AG04449 (cell line): Measurements from ENCODE around the gene THTPA.

Source experiments
- CTCF ChIA-PET: fragments of 350-600 bp; formaldehyde crosslinking; extraction: SDS; loops from one replicate; lab custom pipeline; 2021; ENCODE audit warnings: antibody characterized with exemption; lab: Yijun Ruan, JAX
- POLR2A ChIA-PET: fragments of 400-600, 350-600 bp; formaldehyde crosslinking; extraction: SDS; loops from one replicate; lab custom pipeline; 2020; ENCODE audit warnings: antibody characterized with exemption, inconsistent platforms; lab: Yijun Ruan, JAX
- DNase-seq: peaks from one replicate; pipeline ENCODE4 v3.0.0-alpha.2; 2010; ENCODE audit warnings: low read depth, low spot score
- H3K4me3 ChIP-seq: 2 replicates; pipeline ENCODE4 v1.5.1; 2011; ENCODE audit warnings: low read depth, mild to moderate bottlenecking, control low read depth, low read length
- CTCF ChIP-seq: IDR thresholded peaks from one replicate; pipeline ENCODE4 v1.5.1; 2011; ENCODE audit warnings: mild to moderate bottlenecking, moderate library complexity, low read length, control low read depth, inconsistent platforms; ENCODE audit not compliant: insufficient read depth; ENCODE audit errors: missing control alignments

THTPA gene

DNA sequence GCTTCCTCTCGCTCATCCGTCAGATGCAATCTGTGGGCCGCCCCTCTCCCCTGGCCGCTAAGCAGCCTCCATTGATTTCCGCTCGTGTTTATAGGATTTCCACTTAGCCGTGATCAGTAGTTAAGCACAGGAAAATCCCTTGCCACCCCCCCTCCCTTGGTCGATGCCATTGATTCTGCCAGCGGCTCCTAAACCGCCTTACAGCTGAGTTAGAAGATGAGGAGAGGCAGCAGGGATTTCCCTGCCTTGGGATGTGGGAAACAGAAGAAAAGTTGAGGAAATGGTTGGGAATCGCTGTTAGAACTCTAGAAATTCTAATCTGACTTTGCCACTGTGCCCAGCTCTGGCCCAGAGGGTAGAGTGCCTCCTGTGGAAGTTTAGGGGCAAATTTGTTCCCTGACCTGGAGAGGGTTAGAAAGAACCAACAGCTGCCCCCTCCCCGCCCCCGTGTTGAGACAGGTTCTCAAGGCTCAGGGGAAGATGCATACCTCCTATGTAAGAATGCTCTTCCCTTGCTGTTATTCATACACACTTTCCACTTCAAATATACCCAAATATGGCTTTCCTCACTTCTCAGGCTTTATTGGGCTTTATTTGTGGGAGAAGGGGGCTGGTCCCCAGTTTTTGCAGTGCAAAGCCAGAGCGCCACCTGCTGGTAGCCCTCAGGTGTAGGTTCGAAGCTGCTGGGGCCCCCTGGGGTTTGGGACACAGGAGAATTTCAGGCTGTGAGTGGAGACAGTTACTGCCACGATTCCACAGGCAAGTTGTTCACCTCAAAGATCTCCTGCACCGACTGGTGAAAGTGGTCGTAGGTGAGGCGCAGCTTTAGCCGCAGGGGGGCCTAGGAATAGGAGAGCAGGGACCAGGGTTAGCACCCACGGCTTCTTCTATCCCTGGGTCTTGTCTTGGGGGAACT lies 3.2 kb downstream of the THTPA start:
- DNase-seq = no peak
- ChIA-PET CTCF (interaction anchor here (0.6 to 19.3 kb wide), 33 partner anchors 7 to 296 kb away, joined by 3 to 910 read pairs (median 4); partner anchors contain the start of genes NGDN, PABPN1 and ZFHX2), POLR2A (interaction anchor here (1.7 kb wide), 1 partner anchor 78 kb away, joined by 5 read pairs; no protein-coding TSS in a partner anchor)
- H3K4me3 ChIP-seq = no peak overlapping the region
- TF ChIP-seq CTCF = peak; percentile 93

DNA sequence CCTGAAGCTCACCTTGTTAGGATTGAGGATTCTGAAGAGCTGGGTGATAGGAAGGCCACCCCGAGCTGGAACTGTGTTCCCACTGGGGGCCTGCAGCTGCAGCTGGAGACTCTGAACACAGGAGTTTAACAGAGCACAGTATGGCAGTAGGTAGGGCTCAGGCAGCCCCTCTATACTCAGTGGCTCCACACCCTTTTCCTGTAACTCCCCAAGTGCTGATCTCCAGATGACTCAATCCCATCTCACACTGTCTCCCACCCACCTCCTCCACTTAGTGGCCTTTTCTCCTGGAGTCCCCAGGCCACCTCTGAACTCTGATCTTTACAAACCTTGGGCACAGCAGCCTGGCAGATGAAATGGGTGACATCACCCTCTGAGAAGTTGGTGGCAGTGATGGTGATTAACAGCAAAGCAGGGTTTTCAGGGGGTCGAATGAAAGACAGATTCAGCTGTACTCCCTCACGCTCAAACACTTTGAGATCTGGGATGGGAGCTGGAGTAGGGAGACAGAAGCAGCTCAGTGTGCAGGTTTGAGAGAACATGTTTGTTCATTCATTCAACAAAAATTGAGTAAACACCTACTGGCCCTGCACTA lies 4.0 kb downstream of the THTPA start:
- ChIA-PET CTCF (interaction anchor here (0.6 to 19.3 kb wide), 36 partner anchors 9 to 449 kb away, joined by 3 to 910 read pairs (median 4); partner anchors contain the start of genes NGDN, PABPN1 and ZFHX2), POLR2A (interaction anchor here (1.7 kb wide), 1 partner anchor 79 kb away, joined by 5 read pairs; no protein-coding TSS in a partner anchor)
- no peak overlapping the region for H3K4me3 ChIP-seq
- TF ChIP-seq CTCF = no peak
- no peak for DNase-seq

- no peak for DNase-seq
- ChIA-PET CTCF (interaction anchor here (1.2 to 19.3 kb wide), 13 partner anchors 11 to 349 kb away, joined by 4 to 910 read pairs (median 8); partner anchors contain the start of gene ZFHX2), POLR2A (interaction anchor here (1.0 kb wide), 1 partner anchor 83 kb away, joined by 5 read pairs; no protein-coding TSS in a partner anchor)
- no peak for TF ChIP-seq CTCF
- H3K4me3 ChIP-seq = no peak overlapping the region
Observed at GRCh38 chr14:23561259-23561658, 5.2 kb downstream of the THTPA start.

DNA sequence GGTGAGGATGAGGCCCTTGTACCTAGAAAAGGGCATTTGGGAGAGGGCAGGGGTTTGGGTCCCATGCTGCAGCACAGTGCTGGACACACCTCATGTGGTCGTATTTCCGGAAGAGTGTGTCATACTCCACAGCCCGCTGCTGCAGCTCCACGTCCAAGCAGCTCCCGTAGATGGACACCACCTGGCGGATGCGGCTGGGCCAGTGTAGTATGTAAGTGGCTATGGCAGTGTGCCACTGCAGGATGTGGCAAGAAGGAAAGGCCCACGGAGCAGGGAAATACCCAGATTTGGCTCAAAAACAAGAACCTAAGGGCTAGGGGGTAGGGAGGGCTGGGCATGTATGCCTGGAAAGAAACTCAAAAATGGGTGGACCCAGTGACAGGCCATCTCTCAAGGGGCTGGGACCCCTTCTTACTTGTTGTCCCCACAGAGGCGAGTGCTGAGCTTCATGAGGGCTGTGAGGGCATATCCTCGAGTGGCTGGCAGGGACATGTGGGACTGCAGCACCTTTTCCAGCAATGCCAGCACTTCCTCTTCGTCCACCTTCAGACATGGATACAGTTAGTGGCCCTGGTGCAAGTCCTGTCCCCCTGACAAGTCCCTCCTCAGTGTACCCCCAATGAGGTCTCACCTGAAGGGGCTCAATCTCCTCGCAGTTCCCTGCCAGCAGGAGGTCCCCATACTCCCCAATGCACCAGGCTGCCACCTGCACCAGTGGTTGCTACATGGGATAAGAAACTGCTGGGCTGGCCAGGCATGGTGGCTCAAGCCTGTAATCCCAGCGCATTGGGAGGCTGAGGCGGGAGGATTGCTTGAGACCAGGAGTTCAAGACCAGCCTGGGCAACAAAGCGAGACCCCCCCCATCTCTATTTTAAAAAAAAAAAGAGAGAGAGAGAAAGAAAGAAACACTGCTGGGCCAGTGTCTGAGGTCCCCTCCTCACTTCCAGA lies 6.1 kb downstream of the THTPA start:
- DNase-seq = no peak
- TF ChIP-seq CTCF = no peak
- no peak overlapping the region for H3K4me3 ChIP-seq
- POLR2A ChIA-PET = interaction anchor here (1.0 to 1.4 kb wide), 2 partner anchors 84 kb away, joined by 5 to 8 read pairs; no protein-coding TSS in a partner anchor
- CTCF ChIA-PET = interaction anchor here (0.6 to 19.3 kb wide), 28 partner anchors 8 to 348 kb away, joined by 3 to 910 read pairs (median 5); partner anchors contain the start of gene ZFHX2

DNA sequence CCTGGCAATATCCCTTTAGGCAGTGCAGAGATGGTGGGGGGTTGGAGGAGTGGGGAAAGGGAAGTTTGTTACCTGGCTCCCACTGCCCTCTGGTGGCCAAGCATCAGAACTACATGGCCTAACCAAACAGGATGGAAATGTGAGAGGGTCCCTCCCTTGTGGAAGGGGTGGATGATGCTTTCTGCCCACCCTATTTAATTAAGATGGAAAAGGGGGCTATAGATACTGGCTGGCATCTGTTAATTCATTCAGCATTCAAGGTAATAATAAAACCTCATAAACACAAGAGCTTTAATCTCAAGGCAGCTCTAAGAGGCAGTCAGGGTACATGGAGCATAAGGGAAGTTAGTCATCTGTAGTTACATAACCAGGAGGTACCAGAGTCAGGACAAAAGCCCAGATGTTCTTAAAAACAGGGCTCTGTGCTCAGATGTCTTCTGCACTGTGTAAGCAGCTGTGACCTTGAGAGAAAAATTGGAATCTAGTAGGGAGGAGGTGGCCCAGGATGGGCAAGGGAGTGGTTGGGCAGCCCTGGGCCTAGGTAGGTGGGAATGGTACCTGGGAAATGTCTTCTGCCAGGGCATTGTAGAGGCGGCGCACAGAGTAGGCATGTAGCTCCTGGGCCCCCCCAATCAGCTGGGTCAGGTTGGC lies 6.9 kb downstream of the THTPA start:
- peak; percentile 96 for TF ChIP-seq CTCF
- no peak for DNase-seq

More for the DNA sequence above, 6.9 kb downstream of the THTPA start:
- ChIA-PET POLR2A (interaction anchor here (1.4 kb wide), 1 partner anchor 84 kb away, joined by 8 read pairs; no protein-coding TSS in a partner anchor), CTCF (interaction anchor here (0.8 to 19.3 kb wide), 20 partner anchors 8 to 295 kb away, joined by 3 to 910 read pairs (median 4); partner anchors contain the start of gene ZFHX2)
- no peak overlapping the region for H3K4me3 ChIP-seq
